Stimulated activated CD4-positive, alpha-beta T cell treated with anti-CD3 and anti-CD28 coated beads, Interleukin-2, amount 100 ng/mL, for 48 hours (primary cell): ENCODE measurements around the gene ZBTB44.
"Not testable (repeated sequence)": the region's sequence is repeated elsewhere in the genome, so short reads cannot be mapped to it uniquely, and the experiment has no call there.

Experiments
- DNase-seq, 2 donors: peaks; one replicate each; pipeline ENCODE4 v3.0.0-alpha.2; 2020

The ZBTB44 gene

DNA sequence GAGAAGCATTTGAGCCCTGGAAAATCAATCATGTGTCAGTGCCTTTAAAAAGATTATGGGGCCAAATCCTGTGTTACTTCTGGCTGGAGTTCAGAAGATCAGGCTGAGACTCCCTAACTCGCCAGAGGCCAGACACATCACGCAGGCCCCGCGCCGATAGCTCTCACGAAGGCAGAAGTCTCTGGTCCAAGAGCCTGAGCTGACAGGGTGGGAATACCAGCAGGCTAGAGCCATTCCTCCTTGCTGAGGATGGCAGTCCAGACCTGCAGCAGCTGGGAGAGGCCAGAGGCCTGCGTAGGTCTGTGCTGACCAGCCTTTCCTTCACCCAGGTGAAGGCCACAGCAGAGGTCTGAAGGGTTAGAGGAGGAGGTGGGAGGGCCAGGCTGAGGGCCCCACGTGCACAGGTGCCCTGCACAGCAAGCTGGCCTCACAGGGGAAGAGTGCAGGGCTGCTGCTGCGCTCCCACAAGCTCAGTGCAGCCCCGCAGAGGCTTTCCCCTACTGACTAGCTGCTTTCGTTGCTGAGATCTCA lies 102.2 kb downstream of the ZBTB44 start:
- DNase-seq = no peak

DNA sequence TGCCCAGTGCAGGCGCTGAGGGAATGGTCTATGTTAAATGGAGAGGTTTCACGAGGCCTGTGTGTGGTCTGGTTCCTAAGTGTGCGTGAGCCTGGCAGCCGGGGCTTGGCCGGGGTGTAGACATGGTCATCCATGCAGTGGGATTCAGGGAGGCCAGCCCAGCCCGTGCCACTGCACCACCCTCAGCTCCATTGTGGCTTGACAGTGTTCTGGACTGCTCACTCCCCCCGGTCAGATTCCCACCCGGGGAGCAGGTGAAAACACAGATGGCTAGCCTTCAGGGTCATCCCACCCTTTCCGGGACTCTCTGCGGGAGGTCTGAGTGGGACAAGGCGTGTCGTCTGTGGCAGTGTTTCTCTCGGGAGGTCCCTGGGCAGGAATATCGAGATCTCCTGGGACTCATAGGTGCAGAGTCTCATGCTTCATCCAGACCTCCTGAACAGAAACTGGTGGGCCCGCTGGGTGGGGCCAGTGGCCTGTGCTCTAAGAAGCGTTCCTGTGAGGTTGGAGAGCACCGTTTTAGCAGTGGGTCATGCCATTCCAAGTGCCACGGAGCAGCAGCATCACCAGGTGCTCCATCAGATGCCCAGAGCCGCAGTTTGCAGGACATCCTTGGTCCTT lies 102.8 kb downstream of the ZBTB44 start:
- DNase-seq = no peak

DNA sequence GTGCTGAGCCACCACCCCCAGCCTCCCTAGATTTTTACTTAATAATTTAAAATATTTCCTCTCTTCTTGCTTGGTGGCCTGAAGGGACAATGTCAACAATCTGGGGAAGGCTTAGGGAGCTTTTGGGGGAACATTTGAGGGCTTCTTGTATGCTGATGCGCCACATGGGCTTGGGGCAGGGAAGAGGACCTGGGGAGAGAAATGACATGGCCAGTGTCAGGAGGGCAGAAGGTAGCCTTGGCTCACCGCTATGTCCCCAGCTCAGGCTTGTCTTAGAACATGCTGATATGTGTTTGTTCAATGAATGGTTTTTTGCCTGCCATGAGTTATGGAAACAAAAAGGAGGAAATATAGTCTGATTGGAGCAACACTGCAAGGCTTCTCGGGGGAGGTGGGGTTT lies 103.6 kb downstream of the ZBTB44 start:
- no peak for DNase-seq

- DNase-seq = no peak
Observed at GRCh38 chr11:130209954-130210854, 104.5 kb downstream of the ZBTB44 start.

DNA sequence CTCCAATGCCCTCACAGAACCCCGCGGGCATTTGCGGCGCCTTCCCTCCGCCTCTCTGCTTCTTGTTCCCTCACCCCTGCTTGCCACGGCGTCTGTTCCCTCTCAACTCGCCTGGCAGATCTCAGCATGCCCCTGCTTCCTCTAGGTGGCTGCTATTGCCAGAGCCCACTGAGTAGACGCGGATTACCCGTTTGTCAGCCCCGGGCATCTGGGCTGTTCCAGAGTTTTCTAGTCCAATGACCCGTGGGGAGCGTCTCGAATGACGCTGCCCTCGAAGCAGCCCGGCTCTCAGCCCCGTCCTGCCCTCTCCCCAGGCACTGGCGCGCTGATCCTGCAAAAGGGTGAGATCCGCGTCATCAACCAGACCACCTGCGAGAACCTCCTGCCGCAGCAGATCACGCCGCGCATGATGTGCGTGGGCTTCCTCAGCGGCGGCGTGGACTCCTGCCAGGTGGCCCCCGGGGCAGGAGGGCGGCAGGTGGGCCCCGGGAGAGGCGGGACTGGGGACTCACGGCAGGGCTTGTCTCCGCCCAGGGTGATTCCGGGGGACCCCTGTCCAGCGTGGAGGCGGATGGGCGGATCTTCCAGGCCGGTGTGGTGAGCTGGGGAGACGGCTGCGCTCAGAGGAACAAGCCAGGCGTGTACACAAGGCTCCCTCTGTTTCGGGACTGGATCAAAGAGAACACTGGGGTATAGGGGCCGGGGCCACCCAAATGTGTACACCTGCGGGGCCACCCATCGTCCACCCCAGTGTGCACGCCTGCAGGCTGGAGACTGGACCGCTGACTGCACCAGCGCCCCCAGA lies 105.4 kb downstream of the ZBTB44 start:
- DNase-seq = no peak

DNA sequence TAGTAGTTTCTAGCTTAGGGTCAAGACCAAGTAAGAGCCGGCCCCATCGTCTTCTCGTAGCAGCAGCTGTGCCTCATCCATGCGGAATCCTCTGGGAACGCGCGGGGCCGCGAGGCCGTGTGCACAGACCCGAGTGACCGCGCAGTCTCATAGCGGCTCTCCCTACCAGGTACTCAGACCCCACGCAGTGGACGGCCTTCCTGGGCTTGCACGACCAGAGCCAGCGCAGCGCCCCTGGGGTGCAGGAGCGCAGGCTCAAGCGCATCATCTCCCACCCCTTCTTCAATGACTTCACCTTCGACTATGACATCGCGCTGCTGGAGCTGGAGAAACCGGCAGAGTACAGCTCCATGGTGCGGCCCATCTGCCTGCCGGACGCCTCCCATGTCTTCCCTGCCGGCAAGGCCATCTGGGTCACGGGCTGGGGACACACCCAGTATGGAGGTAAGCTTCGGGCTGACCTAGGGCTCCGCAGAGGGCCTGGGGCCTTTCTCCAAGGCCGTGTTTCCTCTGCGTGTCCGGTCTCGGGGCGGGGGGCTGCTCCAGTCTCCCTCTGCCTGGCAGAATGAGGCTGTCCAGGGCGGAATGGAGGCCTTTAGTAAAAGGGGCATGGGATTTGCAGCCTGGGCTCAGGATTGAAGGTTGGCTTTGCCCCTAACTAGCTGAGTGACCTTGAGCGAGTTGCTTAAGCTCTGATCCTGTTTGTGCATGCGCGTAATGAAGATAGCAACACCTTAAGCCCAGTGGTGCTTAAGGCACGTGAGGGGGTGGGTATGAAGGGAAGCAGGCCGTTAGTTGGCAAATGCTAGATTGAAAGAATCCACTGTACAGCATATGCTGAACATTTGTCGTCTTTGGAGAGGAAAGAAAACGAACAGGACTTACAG lies 106.2 kb downstream of the ZBTB44 start:
- DNase-seq = no peak

GRCh38 chr11:130206141-130206540 lies 108.6 kb downstream of the ZBTB44 start:
- no peak for DNase-seq

DNA sequence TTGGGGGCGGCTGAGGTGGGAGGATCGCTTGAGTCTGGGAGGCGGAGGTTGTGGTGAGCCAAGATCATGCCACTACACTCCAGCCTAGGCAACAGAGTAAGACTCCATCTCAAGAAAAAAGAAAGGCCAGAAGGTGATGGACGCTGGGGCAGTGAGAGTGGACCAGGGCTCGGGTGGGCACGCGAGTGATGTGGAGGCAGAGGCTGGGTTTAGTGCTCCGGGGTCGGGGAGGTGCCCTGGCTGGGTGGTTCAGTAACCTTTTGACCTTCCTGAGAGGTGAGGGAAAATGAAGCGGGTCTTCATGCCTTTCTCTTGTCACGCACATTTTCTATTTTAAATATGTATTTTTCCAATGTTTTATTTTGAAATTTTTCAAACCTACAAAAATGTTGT lies 110.0 kb downstream of the ZBTB44 start:
- DNase-seq = no peak

DNA sequence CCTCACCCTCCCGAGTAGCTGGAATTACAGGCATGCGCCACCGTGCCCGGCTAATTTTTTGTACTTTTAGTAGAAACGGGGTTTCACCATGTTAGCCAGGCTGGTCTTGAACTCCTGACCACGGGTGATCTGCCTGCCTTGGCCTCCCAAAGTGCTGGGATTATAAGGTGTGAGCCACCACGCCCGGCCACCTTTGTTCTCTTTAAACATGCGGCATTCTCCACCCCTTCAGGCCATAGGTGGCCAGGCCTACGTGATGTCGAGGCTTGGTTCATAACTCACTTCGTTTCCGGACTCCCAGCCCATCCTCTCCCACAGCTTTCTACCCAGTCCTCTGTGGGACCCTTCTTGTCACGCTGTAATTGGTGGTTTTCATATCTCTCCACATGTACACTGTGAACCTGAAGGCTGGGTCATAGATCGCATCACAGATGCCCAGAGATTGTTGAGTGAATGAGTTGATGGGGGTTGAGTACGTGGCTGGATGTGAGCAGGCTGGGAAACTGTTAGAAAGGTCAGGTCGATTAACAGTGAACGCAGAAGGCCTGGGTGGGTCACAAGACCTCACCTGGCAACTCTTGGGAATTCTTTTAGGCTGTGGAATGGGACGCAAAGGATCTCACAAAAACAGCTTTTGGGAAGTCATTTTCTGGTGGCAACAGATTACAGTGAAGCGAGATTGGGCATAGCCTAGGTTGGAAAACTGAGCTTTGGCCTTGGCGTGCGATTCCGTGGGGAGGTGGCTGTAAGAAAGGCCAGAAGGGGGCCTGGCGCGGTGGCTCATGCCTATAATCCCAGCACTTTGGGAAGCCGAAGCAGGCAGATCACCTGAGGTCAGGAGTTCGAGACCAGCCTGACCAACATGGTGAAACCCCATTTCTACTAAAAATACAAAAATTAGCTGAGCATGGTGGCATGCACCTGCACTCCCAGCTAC lies 110.7 kb downstream of the ZBTB44 start:
- DNase-seq = no peak

DNA sequence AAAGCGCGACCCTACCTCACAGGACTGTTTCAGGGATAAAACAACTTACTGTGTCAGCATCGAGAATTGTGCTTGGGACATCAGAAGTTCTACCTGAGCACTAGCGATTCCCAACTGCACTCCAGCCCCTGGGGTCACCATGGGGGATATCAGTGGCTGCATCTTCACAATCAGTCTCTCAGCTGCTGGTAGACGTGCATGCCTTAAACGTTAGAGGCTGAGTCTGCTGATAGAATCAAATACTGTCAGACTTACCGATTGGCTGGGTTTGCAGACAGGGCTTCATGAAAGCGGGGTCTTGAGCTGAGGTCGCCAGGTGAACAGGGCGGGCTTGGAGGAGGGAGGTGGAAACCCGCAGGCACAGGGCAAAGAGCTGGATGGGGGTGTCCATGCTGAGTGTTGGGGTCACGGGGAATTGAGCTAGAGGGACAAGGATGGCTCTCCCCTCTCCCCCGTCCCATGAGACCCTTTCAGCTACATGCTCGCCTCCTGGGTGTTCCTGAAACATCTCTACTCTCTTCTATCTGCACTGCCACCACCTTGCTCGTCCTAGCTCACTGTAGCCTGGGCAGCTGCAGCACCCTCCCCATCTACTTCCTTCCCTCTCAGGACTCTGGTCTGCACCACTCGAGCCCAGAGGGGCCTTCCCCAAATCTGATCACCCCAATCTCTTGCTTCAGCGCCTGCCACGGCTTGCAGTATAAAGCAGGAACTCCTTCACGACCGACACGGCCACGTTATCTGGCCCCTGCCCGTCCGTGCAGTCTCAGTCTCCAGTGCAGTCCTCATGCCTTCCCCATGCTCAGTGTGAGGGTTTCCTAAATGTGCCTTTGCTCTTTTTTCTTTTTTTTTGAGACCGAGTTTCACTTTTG lies 111.7 kb downstream of the ZBTB44 start:
- no peak for DNase-seq

DNA sequence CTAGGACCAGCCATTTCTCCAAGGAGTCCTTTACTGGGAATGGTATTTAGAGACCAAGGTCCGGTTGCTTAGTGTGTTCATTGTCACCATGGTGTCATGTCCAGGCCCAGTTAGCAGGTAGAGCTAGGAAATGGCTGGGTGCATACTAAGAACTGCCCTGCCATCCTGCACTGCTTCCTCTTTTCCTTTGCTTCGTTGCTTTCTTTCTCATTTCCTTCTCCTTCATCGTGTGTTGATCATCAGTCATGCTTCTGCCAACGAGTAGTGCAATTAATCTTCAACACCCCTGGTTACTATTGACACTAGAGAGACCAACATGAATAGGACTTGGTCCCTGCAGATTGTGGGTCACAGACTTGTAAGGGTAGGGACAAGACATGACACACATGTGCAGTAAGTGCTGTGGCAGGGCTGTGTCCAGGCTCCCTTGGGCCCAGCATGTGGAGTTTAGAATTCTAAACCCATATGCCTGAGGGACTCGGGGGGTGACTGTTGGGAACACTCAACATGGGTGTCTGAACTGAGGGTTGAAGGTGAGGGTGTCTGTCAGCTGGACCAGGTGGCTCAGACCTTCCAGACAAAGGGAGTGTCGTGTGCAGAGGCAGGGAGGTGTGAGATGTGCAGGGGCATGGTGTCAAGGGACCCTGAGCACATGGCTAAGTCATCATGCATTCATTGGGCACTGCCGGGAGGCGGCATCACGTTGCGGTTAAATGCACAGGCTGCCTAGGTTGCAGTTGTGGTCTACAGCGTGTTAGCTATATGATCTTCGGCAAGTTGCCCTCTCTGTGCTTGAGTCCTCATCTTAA lies 112.5 kb downstream of the ZBTB44 start:
- no peak for DNase-seq

GRCh38 chr11:130201026-130201425 lies 113.7 kb downstream of the ZBTB44 start:
- DNase-seq = no peak

- DNase-seq = no peak
Observed at GRCh38 chr11:130199792-130200191, 114.9 kb downstream of the ZBTB44 start.

GRCh38 chr11:130198964-130199363 lies 115.8 kb downstream of the ZBTB44 start:
- no peak for DNase-seq

GRCh38 chr11:130198292-130198691 lies 116.4 kb downstream of the ZBTB44 start:
- DNase-seq = no peak

- DNase-seq = no peak
Observed at GRCh38 chr11:130197386-130198035, 117.2 kb downstream of the ZBTB44 start.

- DNase-seq = no peak
Observed at GRCh38 chr11:130194241-130195023, 120.3 kb downstream of the ZBTB44 start.

- not testable (repeated sequence) for DNase-seq
Observed at GRCh38 chr11:130193551-130193950, 121.2 kb downstream of the ZBTB44 start.
